ENCODE data around the gene RAB1B. TPM values are rescaled to one million over a fixed set of nuclear protein-coding genes. Genes with fewer than 3 reads are reported as not detected.
"Not testable (repeated sequence)": the region's sequence is repeated elsewhere in the genome, so short reads cannot be mapped to it uniquely, and the experiment has no call there.

Gene RAB1B
- total RNA-seq, 2 experiments from 2014 or later: 136 to 145 TPM

DNA sequence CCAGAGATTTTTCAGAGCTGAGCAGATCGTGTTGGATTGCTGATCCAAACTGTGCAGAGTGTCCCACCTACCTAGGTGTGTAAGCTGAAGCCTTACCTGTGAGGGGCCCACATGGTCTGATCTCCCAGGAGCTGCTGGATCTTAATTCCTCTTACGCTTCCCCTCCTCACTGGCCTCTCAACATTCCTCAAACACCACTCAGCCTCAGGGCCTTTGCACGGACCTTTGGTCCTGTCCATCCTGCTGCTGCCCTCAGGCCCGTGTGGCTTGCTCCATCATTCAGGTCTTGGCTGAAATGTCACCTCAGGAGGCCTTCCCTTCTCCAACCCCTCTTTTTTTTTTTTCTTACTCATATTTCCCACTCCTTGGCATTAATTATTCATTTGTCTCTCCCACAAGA lies 21.1 kb upstream of the RAB1B start:
- no peaks in the 10 kb centered on the region for H3K27me3 Mint-ChIP-seq
- no peak overlapping the region for H3K27ac Mint-ChIP-seq
- ATAC-seq (ENCODE audit: low read depth) (no peak), DNase-seq (no peak)
- peaks cover 22% of the 10 kb centered on the region for H3K4me1 Mint-ChIP-seq
- POLR2A ChIA-PET: no interaction called here
- H3K36me3 Mint-ChIP-seq: peaks cover 11% of the 10 kb centered on the region
- no peaks in the 10 kb centered on the region for H3K9me3 Mint-ChIP-seq
- no peak overlapping the region for H3K4me3 Mint-ChIP-seq

DNA sequence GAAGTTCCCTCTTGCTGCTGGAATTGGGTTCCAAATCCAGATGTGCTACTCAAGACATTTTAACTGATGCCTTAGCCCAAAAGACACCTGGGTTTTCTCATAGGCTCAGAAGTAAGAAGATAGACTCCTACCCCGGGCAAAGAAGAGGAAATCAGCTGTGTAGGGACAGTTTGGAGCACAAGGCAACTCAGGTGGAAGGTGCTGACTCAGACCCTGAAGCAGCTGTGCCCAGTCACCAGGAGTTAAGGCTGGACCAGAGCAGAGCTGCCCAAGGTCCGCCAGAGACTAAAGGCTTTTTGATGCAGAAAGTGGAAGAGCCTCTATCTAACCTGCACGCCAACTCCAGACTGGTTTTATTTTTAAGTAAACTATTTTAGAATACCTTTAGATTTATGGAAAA lies 20.6 kb upstream of the RAB1B start:
- H3K27ac Mint-ChIP-seq: no peak overlapping the region
- peaks cover 11% of the 10 kb centered on the region for H3K36me3 Mint-ChIP-seq
- POLR2A ChIA-PET: no interaction called here
- H3K27me3 Mint-ChIP-seq: no peaks in the 10 kb centered on the region
- H3K4me3 Mint-ChIP-seq: no peak overlapping the region
- ATAC-seq (ENCODE audit: low read depth) (no peak), DNase-seq (no peak)
- peaks cover 22% of the 10 kb centered on the region for H3K4me1 Mint-ChIP-seq
- no peaks in the 10 kb centered on the region for H3K9me3 Mint-ChIP-seq

DNA sequence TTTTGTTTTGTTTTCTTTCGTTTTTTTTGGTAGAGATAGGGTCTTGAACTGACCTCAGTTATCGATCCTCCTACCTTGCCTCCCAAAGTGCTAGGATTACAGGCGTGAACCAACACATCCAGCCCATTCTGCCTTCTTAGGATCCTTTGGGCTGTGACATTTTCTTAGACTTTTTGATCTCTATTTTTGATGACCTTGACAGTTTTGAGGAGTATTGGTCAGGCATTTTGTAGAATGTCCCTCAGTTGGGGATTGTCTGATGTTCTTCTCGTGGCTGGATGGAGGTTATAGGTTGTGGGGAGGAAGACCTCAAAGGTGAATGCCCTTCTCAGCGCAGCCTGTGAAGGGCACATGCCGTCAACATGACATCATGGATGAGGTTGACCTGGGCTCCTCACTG lies 19.5 kb upstream of the RAB1B start:
- Mint-ChIP-seq H3K9me3 (no peaks in the 10 kb centered on the region), H3K4me1 (peaks cover 16% of the 10 kb centered on the region), H3K4me3 (no peak overlapping the region), H3K27ac (peak overlapping the region; percentile 23), H3K27me3 (no peaks in the 10 kb centered on the region), H3K36me3 (peaks cover 11% of the 10 kb centered on the region)
- DNase-seq: no peak
- ATAC-seq (ENCODE audit: low read depth): no peak
- POLR2A ChIA-PET: no interaction called here

DNA sequence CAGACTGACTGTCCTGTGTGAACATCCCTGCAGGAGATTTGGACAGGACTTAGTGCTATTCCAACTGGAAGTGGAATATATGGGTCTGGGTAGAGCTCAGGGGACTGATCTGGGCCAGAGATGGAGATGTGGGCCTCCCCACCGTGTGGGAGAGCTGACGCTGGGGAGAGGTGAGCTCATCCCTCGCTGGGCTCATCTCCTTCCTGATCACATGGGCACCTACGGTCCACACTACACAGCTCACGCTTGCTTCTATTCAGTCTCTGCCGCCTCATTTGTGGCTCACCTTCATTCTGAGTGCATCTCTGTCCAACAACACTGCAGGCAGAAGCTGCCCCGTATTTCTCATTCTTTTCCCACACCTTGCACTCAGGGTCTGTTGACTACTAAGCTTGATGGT lies 16.6 kb upstream of the RAB1B start:
- no peak for ATAC-seq (ENCODE audit: low read depth)
- Mint-ChIP-seq H3K36me3 (peaks cover 9% of the 10 kb centered on the region), H3K4me1 (peaks cover 26% of the 10 kb centered on the region), H3K9me3 (no peaks in the 10 kb centered on the region), H3K27ac (peak overlapping the region; percentile 62), H3K27me3 (no peaks in the 10 kb centered on the region), H3K4me3 (no peak overlapping the region)
- no peak for DNase-seq
- POLR2A ChIA-PET: interaction anchor here (0.9 to 1.1 kb wide), 2 partner anchors 21 to 93 kb away, joined by 3 read pairs; partner anchors contain the start of gene BRMS1

DNA sequence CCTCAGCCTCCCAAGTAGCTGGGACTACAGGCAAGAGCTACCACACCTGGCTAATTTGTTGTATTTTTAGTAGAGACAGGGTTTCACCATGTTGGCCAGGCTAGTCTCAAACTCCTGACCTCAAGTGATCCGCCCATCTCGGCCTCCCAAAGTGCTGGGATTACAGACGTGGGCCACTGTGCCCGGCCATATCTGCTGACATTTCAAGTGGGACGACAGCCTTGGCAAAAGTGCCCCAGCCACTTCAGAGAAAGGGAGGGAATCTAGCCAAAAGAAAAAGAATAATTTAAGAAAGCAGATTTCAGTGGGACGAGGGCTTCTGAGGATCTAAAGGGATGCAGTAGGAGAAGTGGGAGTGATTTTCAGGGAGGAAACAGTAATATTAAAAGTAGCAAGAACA lies 15.4 kb upstream of the RAB1B start:
- POLR2A ChIA-PET: interaction anchor here (0.6 kb wide), 1 partner anchor 392 kb away, joined by 3 read pairs; no protein-coding TSS in a partner anchor
- H3K27ac Mint-ChIP-seq; DNase-seq; H3K9me3 Mint-ChIP-seq; H3K36me3 Mint-ChIP-seq; ATAC-seq (ENCODE audit: low read depth); H3K4me3 Mint-ChIP-seq; H3K27me3 Mint-ChIP-seq: not testable (repeated sequence)
- peaks cover 27% of the 10 kb centered on the region for H3K4me1 Mint-ChIP-seq

DNA sequence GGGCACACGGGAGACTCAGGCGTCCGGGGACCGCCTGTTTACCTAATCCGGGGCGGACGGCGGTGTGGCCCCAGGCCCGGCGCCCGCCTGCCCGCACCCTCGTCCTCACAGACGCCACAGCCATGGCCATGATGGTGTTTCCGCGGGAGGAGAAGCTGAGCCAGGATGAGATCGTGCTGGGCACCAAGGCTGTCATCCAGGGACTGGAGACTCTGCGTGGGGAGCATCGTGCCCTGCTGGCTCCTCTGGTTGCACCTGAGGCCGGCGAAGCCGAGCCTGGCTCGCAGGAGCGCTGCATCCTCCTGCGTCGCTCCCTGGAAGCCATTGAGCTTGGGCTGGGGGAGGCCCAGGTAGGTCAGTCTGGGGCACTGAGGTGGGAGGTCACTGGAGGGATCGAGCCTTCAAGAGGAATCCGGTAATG lies 10.0 kb upstream of the RAB1B start:
- no peaks in the 10 kb centered on the region for H3K27me3 Mint-ChIP-seq
- peak overlapping the region; percentile 96 for H3K4me3 Mint-ChIP-seq
- peak overlapping the region; percentile 100 for H3K27ac Mint-ChIP-seq
- H3K4me1 Mint-ChIP-seq: peaks cover 29% of the 10 kb centered on the region
- POLR2A ChIA-PET: interaction anchor here (1.2 kb wide), 1 partner anchor 61 kb away, joined by 3 read pairs; no protein-coding TSS in a partner anchor
- peaks cover 13% of the 10 kb centered on the region for H3K36me3 Mint-ChIP-seq
- no peaks in the 10 kb centered on the region for H3K9me3 Mint-ChIP-seq
- no peak for DNase-seq
- no peak for ATAC-seq (ENCODE audit: low read depth)

DNA sequence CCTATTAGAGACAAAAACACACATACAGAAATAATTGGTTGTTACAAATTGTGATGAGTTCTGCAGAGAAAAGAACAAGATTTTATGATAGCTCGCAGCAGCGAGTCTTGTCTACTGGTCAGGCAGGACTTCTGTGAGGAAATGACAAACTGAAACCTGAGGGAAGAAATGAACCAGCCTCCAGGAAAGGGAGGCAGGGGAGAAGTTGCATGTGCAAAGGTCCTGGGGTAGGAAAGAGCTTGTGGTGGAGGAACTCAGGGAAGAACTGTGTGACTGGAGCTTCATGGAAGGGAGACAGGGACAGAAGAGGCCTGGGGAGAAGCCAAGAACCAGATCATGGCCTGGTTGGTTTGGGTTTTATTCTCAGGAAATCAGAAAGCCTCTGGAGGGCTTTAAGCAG lies 9.2 kb upstream of the RAB1B start:
- POLR2A ChIA-PET: interaction anchor here (0.7 to 1.3 kb wide), 3 partner anchors 53 to 395 kb away, joined by 3 to 5 read pairs (median 3); no protein-coding TSS in a partner anchor
- no peaks in the 10 kb centered on the region for H3K9me3 Mint-ChIP-seq

DNA sequence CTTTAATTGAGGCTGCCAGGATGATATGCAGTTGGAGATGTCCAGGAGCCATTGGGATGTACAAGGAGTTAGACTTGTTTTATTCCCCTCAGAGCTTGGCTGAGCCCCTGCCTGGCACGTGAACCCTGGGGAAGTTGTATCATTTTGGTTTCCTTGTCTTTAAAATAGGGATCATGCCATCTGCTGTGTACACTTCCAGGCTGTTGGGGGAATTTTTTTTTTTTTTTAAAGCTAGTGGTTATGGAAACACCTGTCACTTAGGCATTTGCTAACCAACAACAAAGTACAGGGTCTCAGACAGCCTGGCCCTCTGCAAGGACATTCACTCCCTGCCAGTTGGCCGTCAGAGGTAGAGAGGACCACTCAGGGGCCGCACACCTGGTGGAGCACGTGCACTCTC lies 8.5 kb upstream of the RAB1B start:
- no peak for DNase-seq
- no peak for ATAC-seq (ENCODE audit: low read depth)
- Mint-ChIP-seq H3K4me1 (peaks cover 29% of the 10 kb centered on the region), H3K4me3 (peak overlapping the region; percentile 9), H3K27me3 (no peaks in the 10 kb centered on the region), H3K36me3 (peaks cover 11% of the 10 kb centered on the region), H3K9me3 (no peaks in the 10 kb centered on the region), H3K27ac (no peak overlapping the region)
- POLR2A ChIA-PET: interaction anchor here (1.3 kb wide), 1 partner anchor 53 kb away, joined by 5 read pairs; no protein-coding TSS in a partner anchor

More for the DNA sequence above, 9.2 kb upstream of the RAB1B start:
- no peak overlapping the region for H3K27ac Mint-ChIP-seq
- no peak for ATAC-seq (ENCODE audit: low read depth)
- H3K27me3 Mint-ChIP-seq: no peaks in the 10 kb centered on the region
- no peak for DNase-seq
- H3K36me3 Mint-ChIP-seq: peaks cover 11% of the 10 kb centered on the region
- peaks cover 29% of the 10 kb centered on the region for H3K4me1 Mint-ChIP-seq
- H3K4me3 Mint-ChIP-seq: no peak overlapping the region

DNA sequence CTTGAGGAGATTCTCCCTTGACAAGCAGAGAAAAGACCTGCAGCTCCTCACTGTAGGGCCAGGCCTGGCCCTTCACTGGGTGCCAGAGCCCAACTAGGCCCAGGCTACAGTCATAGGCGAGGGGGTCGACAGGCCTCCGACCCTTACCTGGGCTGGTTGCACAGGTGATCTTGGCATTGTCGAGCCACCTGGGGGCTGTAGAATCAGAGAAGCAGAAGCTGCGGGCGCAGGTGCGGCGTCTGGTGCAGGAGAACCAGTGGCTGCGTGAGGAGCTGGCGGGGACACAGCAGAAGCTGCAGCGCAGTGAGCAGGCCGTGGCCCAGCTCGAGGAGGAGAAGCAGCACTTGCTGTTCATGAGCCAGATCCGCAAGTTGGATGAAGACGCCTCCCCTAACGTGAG lies 6.9 kb upstream of the RAB1B start:
- H3K4me1 Mint-ChIP-seq: peaks cover 19% of the 10 kb centered on the region
- H3K27me3 Mint-ChIP-seq: no peaks in the 10 kb centered on the region
- ATAC-seq (ENCODE audit: low read depth) (no peak), DNase-seq (no peak)
- POLR2A ChIA-PET: interaction anchor here (0.7 kb wide), 1 partner anchor 35 kb away, joined by 3 read pairs; no protein-coding TSS in a partner anchor
- H3K9me3 Mint-ChIP-seq: no peaks in the 10 kb centered on the region
- H3K4me3 Mint-ChIP-seq: no peak overlapping the region
- H3K36me3 Mint-ChIP-seq: peaks cover 11% of the 10 kb centered on the region
- no peak overlapping the region for H3K27ac Mint-ChIP-seq

DNA sequence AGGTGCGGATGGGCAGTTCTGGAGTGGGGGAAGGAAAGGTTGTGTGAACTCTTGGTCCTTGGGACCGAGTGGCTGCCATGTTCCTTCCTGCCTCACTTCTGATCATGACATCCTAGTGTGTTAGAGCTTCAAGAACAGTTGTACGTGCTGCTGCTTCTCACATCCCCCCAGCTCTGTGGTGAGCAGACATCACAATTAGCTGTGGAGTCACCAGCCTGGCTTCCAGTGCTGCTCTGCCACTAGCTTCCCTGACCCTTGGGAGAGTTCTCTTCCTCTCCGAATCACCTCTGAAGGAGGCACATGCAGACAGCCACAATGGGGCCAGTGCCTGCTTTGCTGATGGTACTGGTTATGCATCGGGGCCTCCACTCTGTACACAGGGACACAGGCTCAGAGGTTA lies 6.2 kb upstream of the RAB1B start:
- Mint-ChIP-seq H3K27ac (no peak overlapping the region), H3K9me3 (no peaks in the 10 kb centered on the region), H3K4me1 (peaks cover 19% of the 10 kb centered on the region), H3K27me3 (no peaks in the 10 kb centered on the region), H3K36me3 (peaks cover 12% of the 10 kb centered on the region), H3K4me3 (no peak overlapping the region)
- DNase-seq (no peak), ATAC-seq (ENCODE audit: low read depth) (no peak)
- POLR2A ChIA-PET: no interaction called here

DNA sequence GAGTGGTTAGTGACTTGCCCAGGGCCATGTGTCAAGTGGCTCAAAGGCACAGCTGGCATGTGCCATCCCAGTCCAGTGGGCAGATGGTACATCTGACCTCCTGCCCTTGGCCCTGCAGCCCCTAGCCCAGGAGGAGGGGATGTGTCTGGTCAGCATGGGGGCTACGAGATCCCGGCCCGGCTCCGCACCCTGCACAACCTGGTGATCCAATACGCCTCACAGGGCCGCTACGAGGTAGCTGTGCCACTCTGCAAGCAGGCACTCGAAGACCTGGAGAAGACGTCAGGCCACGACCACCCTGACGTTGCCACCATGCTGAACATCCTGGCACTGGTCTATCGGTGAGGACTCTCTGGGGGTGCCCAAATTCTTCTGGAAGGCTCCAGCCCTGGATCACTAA lies 5.7 kb upstream of the RAB1B start:
- H3K27ac Mint-ChIP-seq: no peak overlapping the region
- DNase-seq (no peak), ATAC-seq (ENCODE audit: low read depth) (no peak)
- H3K9me3 Mint-ChIP-seq: no peaks in the 10 kb centered on the region
- peaks cover 12% of the 10 kb centered on the region for H3K36me3 Mint-ChIP-seq
- POLR2A ChIA-PET: no interaction called here
- H3K27me3 Mint-ChIP-seq: no peaks in the 10 kb centered on the region
- H3K4me3 Mint-ChIP-seq: no peak overlapping the region
- H3K4me1 Mint-ChIP-seq: peaks cover 21% of the 10 kb centered on the region

DNA sequence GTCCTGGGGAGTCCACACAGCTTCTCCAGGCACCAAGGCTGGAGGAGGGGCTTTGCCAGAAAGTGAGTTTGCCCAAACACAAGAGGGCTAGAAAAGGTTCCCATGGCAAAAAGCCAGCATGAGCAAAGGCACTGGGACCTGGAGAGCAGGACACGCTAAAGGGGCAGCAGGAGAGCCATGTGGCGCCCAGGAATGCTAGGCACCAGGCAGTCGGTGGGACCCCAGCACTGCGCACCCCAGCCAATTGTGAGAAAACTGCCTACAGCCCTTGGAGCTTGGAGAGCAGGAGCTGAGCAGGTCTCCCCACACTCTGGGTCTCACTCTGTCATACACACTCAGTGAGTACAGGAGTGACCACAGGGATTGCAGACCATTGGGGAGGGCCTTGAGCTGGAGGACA lies 5.2 kb upstream of the RAB1B start:
- Mint-ChIP-seq H3K36me3 (peaks cover 12% of the 10 kb centered on the region), H3K27ac (no peak overlapping the region)

DNA sequence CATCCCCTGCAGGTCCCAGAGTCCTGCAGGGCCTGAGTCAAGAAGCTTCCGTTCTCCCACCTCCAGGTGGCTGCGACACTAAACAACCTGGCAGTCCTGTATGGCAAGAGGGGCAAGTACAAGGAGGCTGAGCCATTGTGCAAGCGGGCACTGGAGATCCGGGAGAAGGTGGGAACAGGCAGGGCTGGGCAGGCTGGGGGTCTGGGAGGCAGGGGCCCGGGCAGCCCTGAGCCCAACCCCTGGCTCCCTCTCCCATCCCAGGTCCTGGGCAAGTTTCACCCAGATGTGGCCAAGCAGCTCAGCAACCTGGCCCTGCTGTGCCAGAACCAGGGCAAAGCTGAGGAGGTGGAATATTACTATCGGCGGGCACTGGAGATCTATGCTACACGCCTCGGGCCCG lies 4.7 kb upstream of the RAB1B start:
- no peak for ATAC-seq (ENCODE audit: low read depth)
- no peak overlapping the region for H3K27ac Mint-ChIP-seq
- POLR2A ChIA-PET: no interaction called here
- H3K4me3 Mint-ChIP-seq: no peak overlapping the region
- peaks cover 12% of the 10 kb centered on the region for H3K36me3 Mint-ChIP-seq
- H3K9me3 Mint-ChIP-seq: no peaks in the 10 kb centered on the region
- DNase-seq: no peak
- peaks cover 22% of the 10 kb centered on the region for H3K4me1 Mint-ChIP-seq
- H3K27me3 Mint-ChIP-seq: no peaks in the 10 kb centered on the region

More for the DNA sequence above, 5.2 kb upstream of the RAB1B start:
- no peak for DNase-seq
- Mint-ChIP-seq H3K9me3 (no peaks in the 10 kb centered on the region), H3K4me1 (peaks cover 24% of the 10 kb centered on the region), H3K4me3 (no peak overlapping the region), H3K27me3 (no peaks in the 10 kb centered on the region)
- POLR2A ChIA-PET: no interaction called here
- no peak for ATAC-seq (ENCODE audit: low read depth)

DNA sequence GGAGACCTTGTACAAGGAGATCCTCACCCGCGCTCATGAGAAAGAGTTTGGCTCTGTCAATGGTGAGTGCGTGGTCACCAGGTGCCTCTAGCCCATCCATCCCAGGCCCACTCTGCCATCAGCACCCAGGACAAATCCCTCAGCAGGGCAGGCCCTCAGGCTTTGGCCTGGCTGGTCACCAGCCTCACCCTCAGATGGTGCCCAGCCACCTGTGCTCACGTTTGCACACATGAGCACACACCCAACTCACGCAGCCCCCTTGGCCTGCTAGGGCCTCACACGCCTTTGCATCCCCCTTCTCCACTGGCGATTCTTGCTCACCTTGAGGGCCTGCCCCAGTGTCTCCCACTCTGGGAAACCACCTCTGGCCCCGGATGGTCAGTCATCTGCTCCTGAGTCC lies 4.1 kb upstream of the RAB1B start:
- Mint-ChIP-seq H3K4me1 (peaks cover 17% of the 10 kb centered on the region), H3K9me3 (no peaks in the 10 kb centered on the region), H3K27me3 (no peaks in the 10 kb centered on the region), H3K4me3 (no peak overlapping the region), H3K36me3 (peaks cover 12% of the 10 kb centered on the region), H3K27ac (peak overlapping the region; percentile 61)
- POLR2A ChIA-PET: no interaction called here
- ATAC-seq (ENCODE audit: low read depth) (no peak), DNase-seq (no peak)

DNA sequence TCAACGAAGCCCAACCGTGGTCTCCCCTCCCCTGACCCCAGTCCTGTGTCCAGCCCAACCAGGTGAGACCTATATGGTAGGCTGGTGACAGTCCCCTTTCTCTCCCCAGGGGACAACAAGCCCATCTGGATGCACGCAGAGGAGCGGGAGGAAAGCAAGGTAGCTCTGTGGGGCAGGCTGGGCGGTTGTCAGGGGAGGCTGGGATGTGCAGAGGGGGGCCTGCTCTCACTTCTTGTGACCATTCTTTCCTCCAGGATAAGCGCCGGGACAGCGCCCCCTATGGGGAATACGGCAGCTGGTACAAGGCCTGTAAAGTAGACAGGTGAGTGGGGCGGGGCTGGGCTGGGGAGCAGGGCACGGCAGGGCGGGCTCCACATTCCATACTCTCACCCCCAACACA lies 3.5 kb upstream of the RAB1B start:
- Mint-ChIP-seq H3K4me1 (peaks cover 18% of the 10 kb centered on the region), H3K27ac (no peak overlapping the region), H3K27me3 (no peaks in the 10 kb centered on the region), H3K9me3 (no peaks in the 10 kb centered on the region), H3K4me3 (no peak overlapping the region), H3K36me3 (peaks cover 7% of the 10 kb centered on the region)
- POLR2A ChIA-PET: no interaction called here
- peak; percentile 58 for DNase-seq
- no peak for ATAC-seq (ENCODE audit: low read depth)
